M059J (cell line): ENCODE data around the gene PRSS1. TPM values are rescaled to one million over a fixed set of nuclear protein-coding genes. Genes with fewer than 3 reads are reported as not detected.
"Not testable (repeated sequence)": the region's sequence is repeated elsewhere in the genome, so short reads cannot be mapped to it uniquely, and the experiment has no call there.

Experiments
- DNase-seq: peaks from one replicate; pipeline ENCODE4 v3.0.0-alpha.2; 2012; ENCODE audit warnings: low read depth
- total RNA-seq: library from RNA; depleted of rRNA; stranded (reverse); fragments of >200 nt; shearing (Covaris generic); gene quantifications from 2 replicates; pipeline ENCODE4 v1.2.3, GENCODE V29; 2014

The PRSS1 gene
- total RNA-seq, 1 experiment from 2014 or later: not detected

DNA sequence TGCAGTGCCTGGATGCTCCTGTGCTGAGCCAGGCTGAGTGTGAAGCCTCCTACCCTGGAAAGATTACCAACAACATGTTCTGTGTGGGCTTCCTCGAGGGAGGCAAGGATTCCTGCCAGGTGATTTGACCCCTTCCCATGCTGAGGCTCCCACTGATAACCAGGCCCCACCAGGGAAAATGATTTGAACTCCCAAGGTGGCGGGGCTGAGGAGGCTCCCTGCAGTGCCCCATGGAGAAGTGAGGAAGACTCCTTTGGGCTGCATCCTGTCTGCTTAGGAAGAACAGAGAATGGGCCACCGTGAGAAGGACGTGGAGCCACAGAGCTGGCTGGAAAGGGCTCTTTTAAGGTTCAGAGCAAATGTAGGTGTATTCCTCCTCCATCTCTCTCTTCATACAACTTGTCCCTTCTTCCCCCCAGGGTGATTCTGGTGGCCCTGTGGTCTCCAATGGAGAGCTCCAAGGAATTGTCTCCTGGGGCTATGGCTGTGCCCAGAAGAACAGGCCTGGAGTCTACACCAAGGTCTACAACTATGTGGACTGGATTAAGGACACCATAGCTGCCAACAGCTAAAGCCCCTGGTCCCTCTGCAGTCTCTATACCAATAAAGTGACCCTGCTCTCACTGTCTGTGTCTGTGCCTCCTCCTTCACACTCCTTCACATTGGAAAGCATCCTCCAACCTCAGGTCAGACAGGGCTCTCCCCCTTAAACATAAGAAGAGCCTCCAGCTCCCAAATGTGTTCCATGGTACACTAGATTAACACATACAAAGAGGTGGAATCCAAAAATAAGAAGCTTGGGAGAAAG is 24.9 kb downstream of the PRSS1 start:
- DNase-seq: no peak

- peak; percentile 64 for DNase-seq
Measured at GRCh38 chr7:142774826-142775225, 25.6 kb downstream of the PRSS1 start.

GRCh38 chr7:142775351-142776115 is 26.3 kb downstream of the PRSS1 start:
- not testable (repeated sequence) for DNase-seq

GRCh38 chr7:142776206-142776844 is 27.1 kb downstream of the PRSS1 start:
- peak; percentile 94 for DNase-seq

DNA sequence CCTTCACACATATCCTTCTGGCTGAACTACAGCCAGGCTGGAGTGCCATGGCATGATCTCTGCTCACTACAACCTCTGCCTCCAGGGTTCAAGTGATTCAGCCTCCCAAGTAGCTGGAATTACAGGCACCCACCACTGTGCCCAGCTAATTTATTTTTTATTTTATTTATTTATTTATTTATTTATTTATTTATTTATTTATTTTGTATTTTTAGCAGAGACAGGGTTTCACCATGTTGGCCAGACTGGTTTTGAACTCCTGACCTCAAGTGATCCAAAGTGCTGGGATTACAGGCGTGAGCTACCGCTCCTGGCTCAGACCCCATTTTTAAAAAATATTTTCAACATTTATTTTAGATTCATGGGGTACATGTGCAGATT is 27.6 kb downstream of the PRSS1 start:
- DNase-seq: not testable (repeated sequence)

DNA sequence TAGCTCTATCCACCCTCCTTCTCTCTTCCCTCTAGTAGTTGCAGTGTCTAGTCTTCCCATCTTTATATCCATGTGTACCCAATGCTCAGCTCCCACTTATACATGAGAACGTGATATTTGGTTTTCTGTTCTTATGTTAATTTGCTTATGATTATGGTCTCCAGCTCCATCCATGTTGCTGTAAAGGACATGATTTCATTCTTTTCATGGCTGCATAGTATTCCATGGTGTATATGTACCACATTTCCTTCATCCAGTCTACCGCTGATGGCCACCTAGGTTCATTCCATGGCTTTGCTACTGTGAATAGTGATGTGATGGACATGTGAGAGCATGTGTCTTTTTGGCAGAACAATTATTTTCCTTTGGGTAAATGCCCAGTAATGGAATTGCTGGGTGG is 28.0 kb downstream of the PRSS1 start:
- DNase-seq: no peak

- peak; percentile 85 for DNase-seq
Measured at GRCh38 chr7:142782922-142783900, 33.9 kb downstream of the PRSS1 start.

DNA sequence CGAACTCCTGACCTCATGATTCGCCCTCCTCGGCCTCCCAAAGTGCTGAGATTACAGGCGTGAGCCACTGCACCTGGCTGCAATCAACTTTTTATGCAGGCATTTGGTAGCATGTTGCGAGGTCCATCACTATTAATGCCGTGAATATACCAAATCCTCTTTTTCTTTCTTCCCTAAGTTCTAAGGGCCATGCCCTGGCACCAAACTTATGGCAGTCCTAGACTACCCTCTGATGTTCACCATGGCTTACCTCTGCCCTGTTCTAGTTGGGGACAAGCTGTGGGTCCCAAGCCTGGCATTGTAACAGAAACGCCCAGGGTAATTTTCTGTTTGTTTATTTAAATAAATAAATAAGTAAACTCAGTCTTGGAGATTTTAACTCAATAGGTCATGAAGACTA is 34.8 kb downstream of the PRSS1 start:
- DNase-seq: no peak

DNA sequence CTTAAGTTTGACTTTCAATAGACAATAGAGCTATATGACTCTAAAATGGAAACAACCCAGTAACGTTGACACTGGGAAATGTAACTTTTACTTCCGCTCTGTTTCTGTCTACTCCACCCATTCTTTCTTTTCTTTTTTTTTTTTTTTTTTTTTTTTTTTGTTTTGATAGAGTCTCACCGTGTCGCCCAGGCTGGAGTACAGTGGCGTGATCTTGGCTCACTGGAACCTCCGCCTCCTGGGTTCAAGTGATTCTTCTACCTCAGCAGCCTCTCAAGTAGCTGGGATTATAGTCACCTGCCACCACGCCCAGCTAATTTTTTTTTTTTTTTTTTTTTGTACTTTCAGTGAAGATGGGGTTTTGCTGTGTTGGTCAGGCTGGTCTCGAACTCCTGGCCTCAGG is 35.4 kb downstream of the PRSS1 start:
- no peak for DNase-seq

DNA sequence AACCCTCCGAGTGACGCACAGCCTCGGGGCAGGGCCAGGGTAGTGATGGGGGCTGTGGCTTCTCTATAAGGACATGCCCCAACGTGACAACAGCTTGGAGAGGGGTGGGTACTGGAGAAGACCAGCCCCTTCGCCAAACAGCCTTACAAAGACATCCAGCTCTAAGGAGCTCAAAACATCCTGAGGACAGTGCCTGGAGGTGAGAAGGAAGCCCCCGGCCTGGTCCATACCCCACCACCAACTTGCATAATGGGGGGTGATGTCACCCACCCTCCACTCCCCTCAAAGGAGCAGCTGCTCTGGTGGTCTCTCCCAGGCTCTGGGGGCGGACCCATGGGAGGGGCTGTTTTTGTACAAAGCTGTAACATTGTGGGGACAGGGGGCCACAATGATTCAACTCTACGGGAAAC is 36.6 kb downstream of the PRSS1 start:
- DNase-seq: no peak

GRCh38 chr7:142787034-142787768 is 37.9 kb downstream of the PRSS1 start:
- no peak for DNase-seq

DNA sequence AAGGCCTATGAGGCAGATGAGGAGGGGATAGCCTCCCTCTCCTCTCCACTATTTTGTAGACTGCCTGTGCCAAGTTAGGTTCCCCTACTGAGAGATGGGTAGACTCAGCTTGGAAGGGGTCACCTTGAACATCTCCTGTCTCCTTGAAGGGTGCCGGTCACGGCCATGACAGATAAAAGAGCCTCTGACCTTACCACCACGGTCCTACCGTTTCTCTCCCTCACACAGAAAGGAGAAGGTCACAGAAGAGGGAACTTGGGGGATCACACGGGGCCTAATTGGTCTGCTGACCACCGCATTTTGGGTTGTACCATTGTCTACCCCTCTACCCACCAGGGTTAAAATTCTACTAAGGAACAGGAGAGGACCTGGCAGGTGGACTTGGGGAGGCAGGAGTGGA is 38.5 kb downstream of the PRSS1 start:
- DNase-seq: no peak

GRCh38 chr7:142788303-142789289 is 39.3 kb downstream of the PRSS1 start:
- no peak for DNase-seq

DNA sequence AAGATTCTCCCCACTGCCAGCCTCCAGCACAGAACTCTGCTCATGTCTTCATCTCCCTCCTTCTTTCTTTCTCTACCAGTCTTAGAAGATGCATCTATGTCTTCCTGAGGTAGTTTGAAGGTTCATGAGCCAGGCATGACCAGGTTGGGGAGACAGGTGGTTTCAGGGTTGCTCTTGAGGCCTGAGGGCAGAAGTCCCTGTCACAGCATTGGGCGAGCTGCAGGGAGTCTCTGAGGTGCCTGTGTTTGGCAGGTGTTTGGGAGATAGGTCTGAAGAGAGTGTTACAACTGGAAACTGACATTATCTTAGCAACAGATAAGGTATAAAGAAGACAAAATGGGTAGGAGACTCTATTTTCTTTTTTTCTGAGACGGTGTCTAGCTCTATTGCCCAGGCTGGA is 40.2 kb downstream of the PRSS1 start:
- no peak for DNase-seq

DNA sequence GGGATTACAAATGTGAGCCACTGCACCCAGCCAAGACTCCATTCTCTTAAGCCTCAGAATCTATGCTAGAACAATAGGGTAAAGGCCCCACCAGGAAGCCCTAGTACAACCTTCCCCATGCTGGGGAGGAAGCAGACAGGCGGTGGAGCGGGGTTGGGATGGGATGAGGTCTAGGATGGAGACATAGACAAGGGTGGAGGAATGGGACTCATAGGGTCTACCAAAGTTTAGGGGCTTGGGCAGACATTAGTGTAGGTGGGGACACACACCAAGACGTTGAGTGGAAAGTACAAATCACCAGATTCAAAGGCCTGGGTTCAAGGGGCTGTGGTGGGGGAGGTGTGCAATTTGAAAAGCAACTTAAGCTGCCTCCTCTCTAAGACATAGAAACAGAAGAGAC is 40.8 kb downstream of the PRSS1 start:
- no peak for DNase-seq

GRCh38 chr7:142790555-142790954 is 41.3 kb downstream of the PRSS1 start:
- DNase-seq: peak; percentile 23

DNA sequence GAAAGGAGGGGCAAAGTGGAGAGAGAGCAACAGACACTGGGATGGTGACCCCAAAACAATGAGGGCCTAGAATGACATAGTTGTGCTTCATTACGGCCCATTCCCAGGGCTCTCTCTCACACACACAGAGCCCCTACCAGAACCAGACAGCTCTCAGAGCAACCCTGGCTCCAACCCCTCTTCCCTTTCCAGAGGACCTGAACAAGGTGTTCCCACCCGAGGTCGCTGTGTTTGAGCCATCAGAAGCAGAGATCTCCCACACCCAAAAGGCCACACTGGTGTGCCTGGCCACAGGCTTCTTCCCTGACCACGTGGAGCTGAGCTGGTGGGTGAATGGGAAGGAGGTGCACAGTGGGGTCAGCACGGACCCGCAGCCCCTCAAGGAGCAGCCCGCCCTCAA is 42.2 kb downstream of the PRSS1 start:
- no peak for DNase-seq

GRCh38 chr7:142792129-142792528 is 42.9 kb downstream of the PRSS1 start:
- no peak for DNase-seq

DNA sequence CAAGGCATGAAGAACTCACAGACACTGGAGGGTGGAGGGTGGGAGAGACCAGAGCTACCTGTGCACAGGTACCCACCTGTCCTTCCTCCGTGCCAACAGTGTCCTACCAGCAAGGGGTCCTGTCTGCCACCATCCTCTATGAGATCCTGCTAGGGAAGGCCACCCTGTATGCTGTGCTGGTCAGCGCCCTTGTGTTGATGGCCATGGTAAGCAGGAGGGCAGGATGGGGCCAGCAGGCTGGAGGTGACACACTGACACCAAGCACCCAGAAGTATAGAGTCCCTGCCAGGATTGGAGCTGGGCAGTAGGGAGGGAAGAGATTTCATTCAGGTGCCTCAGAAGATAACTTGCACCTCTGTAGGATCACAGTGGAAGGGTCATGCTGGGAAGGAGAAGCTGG is 43.3 kb downstream of the PRSS1 start:
- no peak for DNase-seq

DNA sequence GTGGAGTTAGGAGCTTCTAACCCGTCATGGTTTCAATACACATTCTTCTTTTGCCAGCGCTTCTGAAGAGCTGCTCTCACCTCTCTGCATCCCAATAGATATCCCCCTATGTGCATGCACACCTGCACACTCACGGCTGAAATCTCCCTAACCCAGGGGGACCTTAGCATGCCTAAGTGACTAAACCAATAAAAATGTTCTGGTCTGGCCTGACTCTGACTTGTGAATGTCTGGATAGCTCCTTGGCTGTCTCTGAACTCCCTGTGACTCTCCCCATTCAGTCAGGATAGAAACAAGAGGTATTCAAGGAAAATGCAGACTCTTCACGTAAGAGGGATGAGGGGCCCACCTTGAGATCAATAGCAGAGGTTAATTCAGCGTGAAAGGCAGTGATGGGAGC is 43.9 kb downstream of the PRSS1 start:
- peak; percentile 55 for DNase-seq
